HG03342 (cell line): Measurements from ENCODE around the gene PANX3.
"Not testable (repeated sequence)": the region's sequence is repeated elsewhere in the genome, so short reads cannot be mapped to it uniquely, and the experiment has no call there.

Source experiments
- ATAC-seq: cut with Tn5 transposase; IDR thresholded peaks from one replicate; pipeline ENCODE4 v1.9.1; 2021; ENCODE audit warnings: mild to moderate bottlenecking, moderate library complexity; ENCODE audit not compliant: unreplicated experiment

The PANX3 gene

GRCh38 chr11:124611064-124611463, at the start of gene PANX3:
Gene PANX3, plus strand, starts transcription at chr11:124611428. Its CDS starts 129 bp downstream, at chr11:124611557.
- ATAC-seq, result no peak

GRCh38 chr11:124569697-124570096, 41.5 kb upstream of the PANX3 start, which contains the start of gene OR8A1:
Gene OR8A1, plus strand, starts transcription at chr11:124569997. Its CDS starts 123 bp downstream, at chr11:124570120.
- ATAC-seq, result no peak

GRCh38 chr11:124570160-124570559, 41.1 kb upstream of the PANX3 start:
- no peak for ATAC-seq

- ATAC-seq, result no peak
Measured at GRCh38 chr11:124577716-124578427, 33.4 kb upstream of the PANX3 start.

GRCh38 chr11:124578761-124579160, 32.5 kb upstream of the PANX3 start:
- ATAC-seq, result no peak

- ATAC-seq, result no peak
Measured at GRCh38 chr11:124581817-124582216, 29.4 kb upstream of the PANX3 start.

GRCh38 chr11:124582565-124582964, 28.7 kb upstream of the PANX3 start:
- ATAC-seq, result no peak

GRCh38 chr11:124583781-124584180, 27.4 kb upstream of the PANX3 start:
- no peak for ATAC-seq

GRCh38 chr11:124584681-124585372, 26.4 kb upstream of the PANX3 start:
- no peak for ATAC-seq

- ATAC-seq, result no peak
Measured at GRCh38 chr11:124586238-124586860, 24.9 kb upstream of the PANX3 start.

- no peak for ATAC-seq
Measured at GRCh38 chr11:124591430-124591829, 19.8 kb upstream of the PANX3 start.

- ATAC-seq, result no peak
Measured at GRCh38 chr11:124592627-124593026, 18.6 kb upstream of the PANX3 start.

GRCh38 chr11:124595302-124595701, 15.9 kb upstream of the PANX3 start:
- no peak for ATAC-seq

- no peak for ATAC-seq
Measured at GRCh38 chr11:124597626-124598025, 13.6 kb upstream of the PANX3 start.

- no peak for ATAC-seq
Measured at GRCh38 chr11:124600621-124601320, 10.5 kb upstream of the PANX3 start.

GRCh38 chr11:124602193-124602592, 9.0 kb upstream of the PANX3 start:
- ATAC-seq, result no peak

GRCh38 chr11:124602723-124603122, 8.5 kb upstream of the PANX3 start:
- ATAC-seq, result not testable (repeated sequence)

GRCh38 chr11:124605719-124606118, 5.5 kb upstream of the PANX3 start:
- ATAC-seq, result no peak

GRCh38 chr11:124608147-124608546, 3.1 kb upstream of the PANX3 start:
- ATAC-seq, result no peak

- no peak for ATAC-seq
Measured at GRCh38 chr11:124610295-124610694, 933 bp upstream of the PANX3 start.

GRCh38 chr11:124612045-124612444, 817 bp downstream of the PANX3 start:
- no peak for ATAC-seq
